PC-9 (cell line): ENCODE results near the gene PRICKLE2.

ENCODE experiments used
- CTCF ChIP-seq: fragments of 200-600 bp; sonication (generic); conservative IDR thresholded peaks from 2 replicates; pipeline ENCODE4 v1.6.1; 2017; ENCODE audit warnings: mixed run types, antibody characterized with exemption, mild to moderate bottlenecking, moderate library complexity
- EZH2 ChIP-seq: fragments of 200-600 bp; sonication (generic); IDR thresholded peaks from 2 replicates; pipeline ENCODE4 v1.8.0; 2017; ENCODE audit warnings: antibody characterized with exemption, low read depth

GRCh38 chr3:64102147-64102546 lies 123.1 kb downstream of the PRICKLE2 start:
- TF ChIP-seq CTCF (no peak), EZH2 (no peak)
